ENCODE results near the gene SDHC. TPM values are rescaled to one million over a fixed set of nuclear protein-coding genes. Genes with fewer than 3 reads are reported as not detected.

The SDHC gene
- total and polyA plus RNA-seq, 2 of the 13 experiments (the other 11 are each of a cell fraction or from before 2014, with no cell fraction given) = 27.1 to 229 TPM

DNA sequence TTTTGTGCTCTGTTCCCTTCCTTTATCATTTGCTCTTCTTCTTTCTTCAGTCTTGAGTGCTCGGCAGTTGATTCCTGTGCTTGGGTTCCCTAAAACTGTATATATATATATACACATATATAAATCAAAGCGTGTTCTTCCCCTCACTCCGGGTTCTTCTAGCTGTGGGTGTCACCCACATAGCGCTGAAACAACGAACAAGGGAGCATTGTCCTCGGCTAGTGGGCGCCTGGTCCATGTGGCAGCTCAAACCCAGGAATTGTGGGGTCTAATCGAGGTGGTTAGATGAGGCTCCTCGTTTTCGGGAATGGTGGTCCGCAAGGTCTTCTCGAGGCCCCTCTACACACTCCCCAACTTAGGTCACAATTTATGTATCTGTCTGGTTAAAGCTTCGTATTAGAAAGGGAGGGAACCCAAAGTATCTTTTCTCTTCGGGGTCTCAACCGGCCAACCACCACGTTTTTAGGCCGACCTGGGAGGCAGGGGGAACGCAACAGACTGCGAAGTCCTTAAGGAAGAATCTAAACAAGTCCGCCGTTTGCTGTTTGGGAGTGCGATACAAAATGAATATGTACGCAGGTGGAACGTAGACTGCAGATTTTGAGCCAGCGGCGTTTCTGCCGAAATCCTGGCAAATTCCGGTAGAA is 504 bp upstream of the SDHC start (continued):
- TF ChIP-seq, protein P1, sequence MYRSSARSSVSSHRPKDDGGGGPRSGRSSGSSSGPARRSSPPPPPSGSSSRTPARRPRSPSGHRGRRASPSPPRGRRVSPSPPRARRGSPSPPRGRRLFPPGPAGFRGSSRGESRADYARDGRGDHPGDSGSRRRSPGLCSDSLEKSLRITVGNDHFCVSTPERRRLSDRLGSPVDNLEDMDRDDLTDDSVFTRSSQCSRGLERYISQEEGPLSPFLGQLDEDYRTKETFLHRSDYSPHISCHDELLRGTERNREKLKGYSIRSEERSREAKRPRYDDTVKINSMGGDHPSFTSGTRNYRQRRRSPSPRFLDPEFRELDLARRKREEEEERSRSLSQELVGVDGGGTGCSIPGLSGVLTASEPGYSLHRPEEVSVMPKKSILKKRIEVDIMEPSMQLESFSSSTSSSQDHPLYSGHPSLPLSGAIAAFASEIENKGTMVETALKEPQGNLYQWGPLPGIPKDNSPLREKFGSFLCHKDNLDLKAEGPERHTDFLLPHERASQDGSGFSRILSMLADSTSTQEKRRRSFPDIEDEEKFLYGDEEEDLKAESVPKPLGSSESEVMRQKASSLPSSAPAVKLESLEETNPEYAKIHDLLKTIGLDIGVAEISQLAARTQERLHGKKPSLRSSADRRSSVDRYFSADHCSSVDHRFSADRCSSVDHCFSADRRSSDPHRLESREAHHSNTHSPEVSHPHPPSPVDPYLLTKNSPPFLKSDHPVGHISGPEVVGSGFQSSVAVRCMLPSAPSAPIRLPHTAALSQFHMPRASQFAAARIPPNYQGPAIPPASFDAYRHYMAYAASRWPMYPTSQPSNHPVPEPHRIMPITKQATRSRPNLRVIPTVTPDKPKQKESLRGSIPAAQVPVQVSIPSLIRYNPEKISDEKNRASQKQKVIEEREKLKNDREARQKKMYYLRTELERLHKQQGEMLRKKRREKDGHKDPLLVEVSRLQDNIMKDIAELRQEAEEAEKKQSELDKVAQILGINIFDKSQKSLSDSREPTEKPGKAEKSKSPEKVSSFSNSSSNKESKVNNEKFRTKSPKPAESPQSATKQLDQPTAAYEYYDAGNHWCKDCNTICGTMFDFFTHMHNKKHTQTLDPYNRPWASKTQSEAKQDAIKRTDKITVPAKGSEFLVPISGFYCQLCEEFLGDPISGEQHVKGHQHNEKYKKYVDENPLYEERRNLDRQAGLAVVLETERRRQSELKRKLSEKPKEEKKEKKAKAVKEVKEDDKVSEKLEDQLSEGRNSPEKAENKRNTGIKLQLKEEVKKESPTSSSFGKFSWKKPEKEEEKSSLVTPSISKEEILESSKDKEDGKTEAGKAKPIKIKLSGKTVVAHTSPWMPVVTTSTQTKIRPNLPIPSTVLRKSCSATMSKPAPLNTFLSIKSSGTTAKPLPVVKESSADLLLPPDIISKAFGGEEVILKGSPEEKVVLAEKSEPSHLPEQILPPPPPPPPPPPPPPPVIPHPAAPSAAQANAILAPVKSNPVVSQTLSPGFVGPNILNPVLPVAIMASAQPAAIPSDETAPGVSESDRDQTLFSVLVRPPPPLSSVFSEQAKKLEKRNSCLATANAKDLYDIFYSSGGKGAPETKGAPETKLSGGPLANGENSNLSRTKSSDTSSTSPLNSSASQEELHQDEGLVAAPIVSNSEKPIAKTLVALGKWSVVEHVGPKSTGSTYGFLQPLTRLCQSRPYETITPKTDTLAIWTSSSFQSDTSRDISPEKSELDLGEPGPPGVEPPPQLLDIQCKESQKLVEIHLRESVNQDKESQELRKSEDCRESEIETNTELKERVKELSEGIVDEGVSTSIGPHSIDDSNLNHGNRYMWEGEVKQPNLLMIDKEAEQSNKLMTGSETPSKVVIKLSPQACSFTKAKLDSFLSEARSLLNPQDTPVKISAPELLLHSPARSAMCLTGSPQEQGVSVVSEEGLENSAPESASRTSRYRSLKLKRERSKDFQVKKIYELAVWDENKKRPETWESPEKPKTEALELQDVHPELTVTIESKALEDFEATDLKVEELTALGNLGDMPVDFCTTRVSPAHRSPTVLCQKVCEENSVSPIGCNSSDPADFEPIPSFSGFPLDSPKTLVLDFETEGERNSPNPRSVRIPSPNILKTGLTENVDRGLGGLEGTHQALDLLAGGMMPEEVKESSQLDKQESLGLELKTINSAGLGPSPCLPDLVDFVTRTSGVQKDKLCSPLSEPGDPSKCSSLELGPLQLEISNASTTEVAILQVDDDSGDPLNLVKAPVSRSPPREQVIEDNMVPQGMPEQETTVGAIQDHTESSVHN (CRISPR knock-in tag; IDR thresholded peaks at IDR 0.05) = no peak
- TF ChIP-seq HNRNPL (IDR thresholded peaks at IDR 0.05; ENCODE audit: low read depth, low read length) = no peak
- no peak for TF ChIP-seq PPARG (CRISPR knock-in tag; conservative IDR thresholded peaks at IDR 0.05)
- TF ChIP-seq, protein P2, sequence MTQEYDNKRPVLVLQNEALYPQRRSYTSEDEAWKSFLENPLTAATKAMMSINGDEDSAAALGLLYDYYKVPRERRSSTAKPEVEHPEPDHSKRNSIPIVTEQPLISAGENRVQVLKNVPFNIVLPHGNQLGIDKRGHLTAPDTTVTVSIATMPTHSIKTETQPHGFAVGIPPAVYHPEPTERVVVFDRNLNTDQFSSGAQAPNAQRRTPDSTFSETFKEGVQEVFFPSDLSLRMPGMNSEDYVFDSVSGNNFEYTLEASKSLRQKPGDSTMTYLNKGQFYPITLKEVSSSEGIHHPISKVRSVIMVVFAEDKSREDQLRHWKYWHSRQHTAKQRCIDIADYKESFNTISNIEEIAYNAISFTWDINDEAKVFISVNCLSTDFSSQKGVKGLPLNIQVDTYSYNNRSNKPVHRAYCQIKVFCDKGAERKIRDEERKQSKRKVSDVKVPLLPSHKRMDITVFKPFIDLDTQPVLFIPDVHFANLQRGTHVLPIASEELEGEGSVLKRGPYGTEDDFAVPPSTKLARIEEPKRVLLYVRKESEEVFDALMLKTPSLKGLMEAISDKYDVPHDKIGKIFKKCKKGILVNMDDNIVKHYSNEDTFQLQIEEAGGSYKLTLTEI (CRISPR knock-in tag; conservative IDR thresholded peaks at IDR 0.05) = no peak
- no peak for TF ChIP-seq ZNF530 (CRISPR knock-in tag; IDR thresholded peaks at IDR 0.05; ENCODE audit: low read depth)
- TF ChIP-seq, protein P3, sequence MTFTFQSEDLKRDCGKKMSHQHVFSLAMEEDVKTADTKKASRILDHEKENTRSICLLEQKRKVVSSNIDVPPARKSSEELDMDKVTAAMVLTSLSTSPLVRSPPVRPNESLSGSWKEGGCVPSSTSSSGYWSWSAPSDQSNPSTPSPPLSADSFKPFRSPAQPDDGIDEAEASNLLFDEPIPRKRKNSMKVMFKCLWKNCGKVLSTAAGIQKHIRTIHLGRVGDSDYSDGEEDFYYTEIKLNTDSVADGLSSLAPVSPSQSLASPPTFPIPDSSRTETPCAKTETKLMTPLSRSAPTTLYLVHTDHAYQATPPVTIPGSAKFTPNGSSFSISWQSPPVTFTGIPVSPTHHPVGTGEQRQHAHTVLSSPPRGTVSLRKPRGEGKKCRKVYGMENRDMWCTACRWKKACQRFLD (CRISPR knock-in tag; IDR thresholded peaks at IDR 0.05; ENCODE audit: borderline replicate concordance) = no peak
- no peak for TF ChIP-seq DPF2 (CRISPR knock-in tag; IDR thresholded peaks at IDR 0.05; ENCODE audit: borderline replicate concordance, low read depth)
- 0 out of 2 replicates have a peak, but pooled peaks have one; percentile 47 for TF ChIP-seq ZSCAN31 (CRISPR knock-in tag; IDR thresholded peaks at IDR 0.05; ENCODE audit: low read depth)
- TF ChIP-seq ZNF510 (CRISPR knock-in tag; IDR thresholded peaks at IDR 0.05; ENCODE audit: low read depth) = 0 out of 2 replicates have a peak, but pooled peaks have one; percentile 26
- TF ChIP-seq, protein P4, sequence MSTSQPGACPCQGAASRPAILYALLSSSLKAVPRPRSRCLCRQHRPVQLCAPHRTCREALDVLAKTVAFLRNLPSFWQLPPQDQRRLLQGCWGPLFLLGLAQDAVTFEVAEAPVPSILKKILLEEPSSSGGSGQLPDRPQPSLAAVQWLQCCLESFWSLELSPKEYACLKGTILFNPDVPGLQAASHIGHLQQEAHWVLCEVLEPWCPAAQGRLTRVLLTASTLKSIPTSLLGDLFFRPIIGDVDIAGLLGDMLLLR (CRISPR knock-in tag; IDR thresholded peaks at IDR 0.05) = no peak
- no peak for TF ChIP-seq SRSF4 (IDR thresholded peaks at IDR 0.05; ENCODE audit: low read depth, low read length, poor library complexity, severe bottlenecking)
- TF ChIP-seq BRD4 (CRISPR knock-in tag; IDR thresholded peaks at IDR 0.05) = no peak
- no peak for TF ChIP-seq ZNF136 (CRISPR knock-in tag; IDR thresholded peaks at IDR 0.05; ENCODE audit: low read depth)
- TF ChIP-seq SALL1 (CRISPR knock-in tag; IDR thresholded peaks at IDR 0.05) = no peak
